SK-N-SH treated with all-trans-retinoic acid at 6 μM for 48 hours (cell line): ENCODE data around the gene THRAP3.

ENCODE experiments used
- ATAC-seq: fragments of 200-7000 bp; cut with Tn5 transposase; 3 replicates; pipeline ENCODE4 v1.9.1; 2020; ENCODE audit warnings: mild to moderate bottlenecking, moderate library complexity
- ARNTL ChIP-seq: fragments of 450-650 bp; formaldehyde crosslinking; IDR thresholded peaks from 2 replicates; pipeline ENCODE4 v1.5.0; 2020; ENCODE audit warnings: low read depth, mild to moderate bottlenecking, moderate library complexity, borderline replicate concordance
- BACH2 ChIP-seq: fragments of 250-450 bp; sonication (Bioruptor Pico); IDR thresholded peaks from 2 replicates; pipeline ENCODE4 v1.9.0; 2021; ENCODE audit warnings: mild to moderate bottlenecking, borderline replicate concordance
- CSRNP3 ChIP-seq: fragments of 250-450 bp; sonication (Bioruptor Pico); IDR thresholded peaks from 2 replicates; pipeline ENCODE4 v1.5.1; 2021; ENCODE audit warnings: mild to moderate bottlenecking, moderate library complexity
- ESRRG ChIP-seq: fragments of 250-450 bp; sonication (Bioruptor Pico); IDR thresholded peaks from 2 replicates; pipeline ENCODE4 v1.6.1; 2021; ENCODE audit warnings: mild to moderate bottlenecking
- GLIS3 ChIP-seq: fragments of 250-450 bp; sonication (Bioruptor Pico); IDR thresholded peaks from 2 replicates; pipeline ENCODE4 v1.5.0; 2020; ENCODE audit warnings: mild to moderate bottlenecking, moderate library complexity
- ISL1 ChIP-seq: fragments of 250-450 bp; sonication (Bioruptor Pico); IDR thresholded peaks from 2 replicates; pipeline ENCODE4 v2.1.2; 2022; ENCODE audit warnings: mild to moderate bottlenecking, moderate library complexity
- PPARA ChIP-seq: fragments of 250-450 bp; sonication (Bioruptor Pico); IDR thresholded peaks from 2 replicates; pipeline ENCODE4 v1.5.0; 2020; ENCODE audit warnings: mild to moderate bottlenecking, borderline replicate concordance
- RARB ChIP-seq: fragments of 250-450 bp; sonication (Bioruptor Pico); IDR thresholded peaks from 2 replicates; pipeline ENCODE4 v1.8.0; 2021; ENCODE audit warnings: mild to moderate bottlenecking, moderate library complexity
- SNAI2 ChIP-seq: fragments of 250-450 bp; sonication (Bioruptor Pico); IDR thresholded peaks from 2 replicates; pipeline ENCODE4 v1.5.0; 2020; ENCODE audit warnings: mild to moderate bottlenecking, moderate library complexity
- ZC3H10 ChIP-seq: fragments of 250-450 bp; sonication (Bioruptor Pico); IDR thresholded peaks from 2 replicates; pipeline ENCODE4 v1.5.1; 2021; ENCODE audit warnings: mild to moderate bottlenecking, moderate library complexity
- ZFP3 ChIP-seq: fragments of 250-450 bp; sonication (Bioruptor Pico); IDR thresholded peaks from 2 replicates; pipeline ENCODE4 v1.5.0; 2020; ENCODE audit warnings: mild to moderate bottlenecking, moderate library complexity
- ZNF565 ChIP-seq: fragments of 450-650 bp; formaldehyde crosslinking; conservative IDR thresholded peaks from 2 replicates; pipeline ENCODE4 v1.5.0; 2020; ENCODE audit warnings: low read depth, mild to moderate bottlenecking, moderate library complexity
- ZNF8 ChIP-seq: fragments of 450-650 bp; formaldehyde crosslinking; IDR thresholded peaks from 2 replicates; pipeline ENCODE4 v1.5.0; 2020; ENCODE audit warnings: mild to moderate bottlenecking, moderate library complexity
- TF ChIP-seq, protein P1 (sequence below): fragments of 250-450 bp; sonication (Bioruptor Pico); IDR thresholded peaks from 2 replicates; pipeline ENCODE4 v1.8.0; 2020; ENCODE audit warnings: mild to moderate bottlenecking, moderate library complexity, borderline replicate concordance
- TF ChIP-seq, protein P2 (sequence below): fragments of 250-450 bp; sonication (Bioruptor Pico); IDR thresholded peaks from 2 replicates; pipeline ENCODE4 v1.5.0; 2020; ENCODE audit warnings: mild to moderate bottlenecking, moderate library complexity
- TF ChIP-seq, protein P3 (sequence below): fragments of 250-450 bp; sonication (Bioruptor Pico); IDR thresholded peaks from 2 replicates; pipeline ENCODE4 v1.8.0; 2021; ENCODE audit warnings: low read depth, mild to moderate bottlenecking, moderate library complexity, borderline replicate concordance
- TF ChIP-seq, protein P4 (sequence below): fragments of 250-450 bp; sonication (Bioruptor Pico); IDR thresholded peaks from 2 replicates; pipeline ENCODE4 v1.5.1; 2020; ENCODE audit warnings: low read depth, mild to moderate bottlenecking, moderate library complexity

Gene THRAP3

DNA sequence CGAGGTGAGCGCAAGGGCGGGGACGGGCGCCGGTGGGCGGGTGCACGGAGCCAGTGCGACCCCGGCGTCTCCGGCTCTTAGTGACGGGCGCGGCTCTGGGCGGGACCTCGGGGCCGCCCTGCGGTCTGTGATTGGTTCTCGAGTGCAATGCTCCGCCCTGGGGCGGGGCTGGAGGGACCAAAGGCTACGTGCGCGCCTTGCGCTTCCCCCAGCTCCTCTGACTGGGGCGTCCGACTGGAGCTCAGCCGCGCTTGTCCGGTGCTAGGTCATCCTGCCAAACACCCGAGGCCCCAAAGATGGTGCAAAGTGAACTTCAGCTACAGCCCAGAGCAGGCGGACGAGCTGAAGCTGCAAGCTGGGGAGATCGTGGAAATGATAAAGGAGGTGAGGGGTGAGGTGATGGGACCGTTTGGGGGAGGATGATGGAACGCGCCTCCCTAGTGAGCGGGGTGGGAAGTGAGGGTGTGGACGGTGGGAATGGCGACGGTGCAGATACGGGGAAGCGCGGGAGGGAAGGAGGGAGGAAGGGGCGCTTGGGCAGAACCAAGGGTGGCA is 82.7 kb downstream of the THRAP3 start:
- ATAC-seq: peak; percentile 98
- no peak for TF ChIP-seq RARB (CRISPR knock-in tag)
- TF ChIP-seq ARNTL (CRISPR knock-in tag): no peak
- no peak for TF ChIP-seq BACH2
- TF ChIP-seq ESRRG: no peak
- TF ChIP-seq, protein P1, sequence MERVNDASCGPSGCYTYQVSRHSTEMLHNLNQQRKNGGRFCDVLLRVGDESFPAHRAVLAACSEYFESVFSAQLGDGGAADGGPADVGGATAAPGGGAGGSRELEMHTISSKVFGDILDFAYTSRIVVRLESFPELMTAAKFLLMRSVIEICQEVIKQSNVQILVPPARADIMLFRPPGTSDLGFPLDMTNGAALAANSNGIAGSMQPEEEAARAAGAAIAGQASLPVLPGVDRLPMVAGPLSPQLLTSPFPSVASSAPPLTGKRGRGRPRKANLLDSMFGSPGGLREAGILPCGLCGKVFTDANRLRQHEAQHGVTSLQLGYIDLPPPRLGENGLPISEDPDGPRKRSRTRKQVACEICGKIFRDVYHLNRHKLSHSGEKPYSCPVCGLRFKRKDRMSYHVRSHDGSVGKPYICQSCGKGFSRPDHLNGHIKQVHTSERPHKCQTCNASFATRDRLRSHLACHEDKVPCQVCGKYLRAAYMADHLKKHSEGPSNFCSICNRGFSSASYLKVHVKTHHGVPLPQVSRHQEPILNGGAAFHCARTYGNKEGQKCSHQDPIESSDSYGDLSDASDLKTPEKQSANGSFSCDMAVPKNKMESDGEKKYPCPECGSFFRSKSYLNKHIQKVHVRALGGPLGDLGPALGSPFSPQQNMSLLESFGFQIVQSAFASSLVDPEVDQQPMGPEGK (CRISPR knock-in tag): no peak
- TF ChIP-seq PPARA (CRISPR knock-in tag): no peak
- TF ChIP-seq CSRNP3: no peak
- TF ChIP-seq ZNF565 (CRISPR knock-in tag): no peak
- TF ChIP-seq, protein P2, sequence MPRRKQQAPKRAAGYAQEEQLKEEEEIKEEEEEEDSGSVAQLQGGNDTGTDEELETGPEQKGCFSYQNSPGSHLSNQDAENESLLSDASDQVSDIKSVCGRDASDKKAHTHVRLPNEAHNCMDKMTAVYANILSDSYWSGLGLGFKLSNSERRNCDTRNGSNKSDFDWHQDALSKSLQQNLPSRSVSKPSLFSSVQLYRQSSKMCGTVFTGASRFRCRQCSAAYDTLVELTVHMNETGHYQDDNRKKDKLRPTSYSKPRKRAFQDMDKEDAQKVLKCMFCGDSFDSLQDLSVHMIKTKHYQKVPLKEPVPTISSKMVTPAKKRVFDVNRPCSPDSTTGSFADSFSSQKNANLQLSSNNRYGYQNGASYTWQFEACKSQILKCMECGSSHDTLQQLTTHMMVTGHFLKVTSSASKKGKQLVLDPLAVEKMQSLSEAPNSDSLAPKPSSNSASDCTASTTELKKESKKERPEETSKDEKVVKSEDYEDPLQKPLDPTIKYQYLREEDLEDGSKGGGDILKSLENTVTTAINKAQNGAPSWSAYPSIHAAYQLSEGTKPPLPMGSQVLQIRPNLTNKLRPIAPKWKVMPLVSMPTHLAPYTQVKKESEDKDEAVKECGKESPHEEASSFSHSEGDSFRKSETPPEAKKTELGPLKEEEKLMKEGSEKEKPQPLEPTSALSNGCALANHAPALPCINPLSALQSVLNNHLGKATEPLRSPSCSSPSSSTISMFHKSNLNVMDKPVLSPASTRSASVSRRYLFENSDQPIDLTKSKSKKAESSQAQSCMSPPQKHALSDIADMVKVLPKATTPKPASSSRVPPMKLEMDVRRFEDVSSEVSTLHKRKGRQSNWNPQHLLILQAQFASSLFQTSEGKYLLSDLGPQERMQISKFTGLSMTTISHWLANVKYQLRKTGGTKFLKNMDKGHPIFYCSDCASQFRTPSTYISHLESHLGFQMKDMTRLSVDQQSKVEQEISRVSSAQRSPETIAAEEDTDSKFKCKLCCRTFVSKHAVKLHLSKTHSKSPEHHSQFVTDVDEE (CRISPR knock-in tag): no peak

GRCh38 chr1:36307601-36308330 is 83.5 kb downstream of the THRAP3 start:
- no peak for TF ChIP-seq BACH2
- TF ChIP-seq ZC3H10 (CRISPR knock-in tag): no peak
- no peak for ATAC-seq

DNA sequence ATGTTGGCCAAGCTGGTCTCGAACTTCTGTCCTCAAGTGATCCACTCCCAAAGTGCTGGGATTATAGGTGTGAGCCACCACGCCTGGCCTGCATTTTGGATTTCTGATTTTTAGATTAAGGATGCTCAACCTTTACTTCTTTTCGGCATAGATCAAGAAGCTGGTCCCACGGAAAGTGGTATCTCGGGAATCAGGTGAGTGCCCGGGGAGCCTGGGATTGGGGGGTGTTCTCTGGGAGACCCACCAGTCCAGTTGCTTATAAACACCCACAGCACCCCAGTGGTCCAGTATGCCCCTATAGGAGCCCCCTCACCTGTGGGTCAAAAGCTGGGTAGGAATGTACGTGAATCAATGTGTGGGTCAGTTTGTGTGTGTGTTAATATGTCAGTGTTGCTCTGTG is 85.2 kb downstream of the THRAP3 start:
- TF ChIP-seq RARB (CRISPR knock-in tag): no peak
- TF ChIP-seq ZNF8 (CRISPR knock-in tag): no peak
- TF ChIP-seq ZFP3 (CRISPR knock-in tag): no peak
- TF ChIP-seq, protein P1 (CRISPR knock-in tag): no peak
- no peak for TF ChIP-seq ZC3H10 (CRISPR knock-in tag)
- TF ChIP-seq, protein P3, sequence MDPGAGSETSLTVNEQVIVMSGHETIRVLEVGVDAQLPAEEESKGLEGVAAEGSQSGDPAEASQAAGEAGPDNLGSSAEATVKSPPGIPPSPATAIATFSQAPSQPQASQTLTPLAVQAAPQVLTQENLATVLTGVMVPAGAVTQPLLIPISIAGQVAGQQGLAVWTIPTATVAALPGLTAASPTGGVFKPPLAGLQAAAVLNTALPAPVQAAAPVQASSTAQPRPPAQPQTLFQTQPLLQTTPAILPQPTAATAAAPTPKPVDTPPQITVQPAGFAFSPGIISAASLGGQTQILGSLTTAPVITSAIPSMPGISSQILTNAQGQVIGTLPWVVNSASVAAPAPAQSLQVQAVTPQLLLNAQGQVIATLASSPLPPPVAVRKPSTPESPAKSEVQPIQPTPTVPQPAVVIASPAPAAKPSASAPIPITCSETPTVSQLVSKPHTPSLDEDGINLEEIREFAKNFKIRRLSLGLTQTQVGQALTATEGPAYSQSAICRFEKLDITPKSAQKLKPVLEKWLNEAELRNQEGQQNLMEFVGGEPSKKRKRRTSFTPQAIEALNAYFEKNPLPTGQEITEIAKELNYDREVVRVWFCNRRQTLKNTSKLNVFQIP (CRISPR knock-in tag): no peak
- TF ChIP-seq GLIS3 (CRISPR knock-in tag): no peak
- TF ChIP-seq, protein P4, sequence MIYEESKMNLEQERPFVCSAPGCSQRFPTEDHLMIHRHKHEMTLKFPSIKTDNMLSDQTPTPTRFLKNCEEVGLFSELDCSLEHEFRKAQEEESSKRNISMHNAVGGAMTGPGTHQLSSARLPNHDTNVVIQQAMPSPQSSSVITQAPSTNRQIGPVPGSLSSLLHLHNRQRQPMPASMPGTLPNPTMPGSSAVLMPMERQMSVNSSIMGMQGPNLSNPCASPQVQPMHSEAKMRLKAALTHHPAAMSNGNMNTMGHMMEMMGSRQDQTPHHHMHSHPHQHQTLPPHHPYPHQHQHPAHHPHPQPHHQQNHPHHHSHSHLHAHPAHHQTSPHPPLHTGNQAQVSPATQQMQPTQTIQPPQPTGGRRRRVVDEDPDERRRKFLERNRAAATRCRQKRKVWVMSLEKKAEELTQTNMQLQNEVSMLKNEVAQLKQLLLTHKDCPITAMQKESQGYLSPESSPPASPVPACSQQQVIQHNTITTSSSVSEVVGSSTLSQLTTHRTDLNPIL (CRISPR knock-in tag): no peak
- no peak for TF ChIP-seq CSRNP3
- TF ChIP-seq SNAI2 (CRISPR knock-in tag): no peak
- TF ChIP-seq ISL1: no peak
- TF ChIP-seq PPARA (CRISPR knock-in tag): no peak
- no peak for TF ChIP-seq BACH2
- no peak for ATAC-seq
